Stomach (tissue), 9 donors: ENCODE results near the gene CSF1. TPM values are rescaled to one million over a fixed set of nuclear protein-coding genes. Genes with fewer than 3 reads are reported as not detected.

Experiments used
- DNase-seq, 2 donors: peaks; one replicate each; pipeline versions ENCODE4 v3.0.0 to v3.0.0-alpha.2; 2013 to 2019
- H3K27ac ChIP-seq, 5 donors: fragments of 200-600 bp in 4 of 5; sonication (generic) in 4 of 5; one replicate each; pipeline ENCODE4 v1.5.1; 2013 to 2019; ENCODE audit warnings: mild to moderate bottlenecking in 1 of 5, moderate library complexity in 1 of 5
- H3K27me3 ChIP-seq, 3 donors: fragments of 200-600 bp; sonication (generic); one replicate each; pipeline ENCODE4 v1.5.1; 2017 to 2019; ENCODE audit warnings: mixed run types in 1 of 3
- H3K36me3 ChIP-seq, 4 donors: fragments of 200-600 bp; sonication (generic); 1 replicate in 3 of 4; 2 replicates in 1 of 4; pipeline ENCODE4 v1.5.1; 2016 to 2019
- H3K4me1 ChIP-seq, 4 donors: fragments of 200-600 bp; sonication (generic); one replicate each; pipeline ENCODE4 v1.5.1; 2016 to 2019
- H3K4me3 ChIP-seq, 4 donors: fragments of 200-600 bp; sonication (generic) in 3 of 4; one replicate each; pipeline ENCODE4 v1.5.1; 2016 to 2019; ENCODE audit warnings: mild to moderate bottlenecking in 1 of 4
- H3K9me3 ChIP-seq, 4 donors: fragments of 200-600 bp; sonication (generic); one replicate each; pipeline ENCODE4 v1.5.1; 2016 to 2019
- CTCF ChIP-seq, 7 experiments: fragments of 450-650 bp in 4 of 7; fragments of 200-600 bp in 3 of 7; sonication (generic) in 3 of 7; IDR thresholded peaks; one replicate each; pipeline ENCODE4 v1.5.1; 2016 to 2019; ENCODE audit warnings: antibody characterized with exemption in 7 of 7, control low read depth in 2 of 7, mild to moderate bottlenecking in 1 of 7
- EP300 ChIP-seq: sonication (generic); formaldehyde crosslinking; IDR thresholded peaks from one replicate; pipeline ENCODE4 v1.6.1; 2017; ENCODE audit warnings: antibody characterized with exemption
- POLR2A ChIP-seq, 4 donors: fragments of 450-650 bp; IDR thresholded peaks; one replicate each; pipeline ENCODE4 v1.6.1; 2016; ENCODE audit warnings: antibody characterized with exemption in 4 of 4, control low read depth in 2 of 4, mild to moderate bottlenecking in 1 of 4, moderate library complexity in 1 of 4
- POLR2AphosphoS5 ChIP-seq, 3 donors: sonication (generic); formaldehyde crosslinking; IDR thresholded peaks; one replicate each; pipeline ENCODE4 v1.6.1; 2016; ENCODE audit warnings: antibody characterized with exemption in 3 of 3
- WGBS, 5 donors: extraction: QIAGEN DNeasy Blood & Tissue Kit in 3 of 5; methylation state at CpG; one replicate each; pipeline versions ENCODE4 v1.1.5 to v1.1.7; 2013 to 2018; 5-methylcytosine and 5-hydroxymethylcytosine counted together
- intact Hi-C: fragments of 100-400 bp; cut with DNase I; formaldehyde crosslinking; loops from one replicate; pipeline ENCODE4 v1.15.1; 2023; ENCODE audit warnings: low total_unique reads
- polyA plus RNA-seq, 3 donors: library from polyadenylated mRNA; stranded (reverse); fragments of 200-250 nt; gene quantifications; one replicate each; pipeline ENCODE4 v1.2.3, GENCODE V29; 2013
- total RNA-seq, 5 donors: library from RNA; depleted of rRNA; stranded (reverse); fragments of >200 nt; gene quantifications; one replicate each; pipeline versions ENCODE4 v1.1.0 to v1.2.3, GENCODE V29; 2014 to 2016
- donor health status: healthy with polysubstance abuse.
- donor health status: Bipolar disorder and iron deficiency.
- donor health status: healthy.

CSF1 gene
- total and polyA plus RNA-seq, 8 donors, result 6.6 to 82.3 (median 11.9) TPM

- Histone ChIP-seq H3K27me3 (no peaks in the 10 kb centered on the region), H3K9me3 (no peaks in the 10 kb centered on the region), H3K27ac (no peak overlapping the region), H3K36me3 (no peaks in the 10 kb centered on the region), H3K4me1 (no peaks in the 10 kb centered on the region), H3K4me3 (no peak overlapping the region)
- no peak for DNase-seq
- 90 to 95% (median 94%) methylated on average over 3 of the region's 3 CpGs for WGBS, 5 donors
- TF ChIP-seq POLR2A (IDR thresholded peaks at IDR 0.05), result no peak
- TF ChIP-seq CTCF (IDR thresholded peaks at IDR 0.05), result no peak
- TF ChIP-seq EP300, result no peak
- TF ChIP-seq POLR2AphosphoS5 (IDR thresholded peaks at IDR 0.05), result no peak
- intact Hi-C loops, result no loop called here
These were observed 59.3 kb downstream of the CSF1 start for GRCh38 chr1:109969907-109970306.

DNA sequence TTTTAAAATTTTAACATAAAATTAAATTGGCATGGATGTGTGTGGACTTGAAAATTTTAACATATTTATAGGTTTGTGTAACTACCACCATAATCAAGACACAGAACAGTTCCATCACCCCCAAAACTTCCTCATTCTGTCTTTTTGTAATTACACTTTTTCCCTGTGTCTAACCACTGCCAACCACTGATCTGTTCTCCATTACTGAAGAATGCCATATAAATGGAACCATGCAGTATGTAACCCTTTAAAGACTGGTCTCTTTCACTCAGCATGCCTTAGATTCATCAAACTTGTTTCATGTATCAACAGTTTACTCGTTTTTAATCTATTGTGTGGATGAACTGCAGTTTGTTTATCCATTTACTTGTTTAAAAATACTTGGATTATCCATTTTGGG lies 60.9 kb downstream of the CSF1 start:
- H3K36me3 ChIP-seq, result no peaks in the 10 kb centered on the region
- intact Hi-C loops, result no loop called here
- H3K4me3 ChIP-seq, result no peak overlapping the region
- TF ChIP-seq POLR2AphosphoS5 (IDR thresholded peaks at IDR 0.05), result no peak
- no peak for TF ChIP-seq POLR2A (IDR thresholded peaks at IDR 0.05)
- no peak for TF ChIP-seq CTCF (IDR thresholded peaks at IDR 0.05)
- no peak for TF ChIP-seq EP300
- H3K27ac ChIP-seq, result no peak overlapping the region
- WGBS, 5 donors, result 17 to 40% (median 27%) methylated on average over 1 of the region's 1 CpG
- no peaks in the 10 kb centered on the region for H3K9me3 ChIP-seq
- H3K27me3 ChIP-seq, result no peaks in the 10 kb centered on the region
- no peak for DNase-seq
- H3K4me1 ChIP-seq, result no peaks in the 10 kb centered on the region

DNA sequence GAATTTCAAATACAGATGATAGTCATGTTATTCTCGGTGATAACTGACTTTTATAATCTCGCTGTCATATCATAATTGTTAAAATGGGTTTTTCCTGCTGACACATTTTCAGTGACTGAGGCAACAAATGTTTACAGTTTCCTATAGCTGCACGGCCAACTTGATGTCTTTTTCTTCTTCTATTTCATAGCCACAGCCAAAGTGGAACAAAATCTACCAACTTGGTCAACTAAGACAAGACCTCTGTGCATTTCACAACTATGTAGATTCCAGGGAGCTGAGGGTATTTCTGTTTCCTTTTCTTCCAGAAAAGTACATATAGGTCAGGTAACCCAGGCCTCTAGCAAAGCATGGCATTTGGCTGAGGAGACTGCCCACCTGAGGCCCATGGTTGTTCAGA lies 63.5 kb downstream of the CSF1 start:
- H3K27ac ChIP-seq, result no peak overlapping the region
- DNase-seq, result no peak
- intact Hi-C loops, result no loop called here
- H3K9me3 ChIP-seq, result no peaks in the 10 kb centered on the region
- H3K4me3 ChIP-seq, result no peak overlapping the region
- no peak for TF ChIP-seq POLR2AphosphoS5 (IDR thresholded peaks at IDR 0.05)
- TF ChIP-seq EP300, result no peak
- no peaks in the 10 kb centered on the region for H3K27me3 ChIP-seq
- H3K36me3 ChIP-seq, result no peaks in the 10 kb centered on the region
- 88 to 95% (median 92%) methylated on average over 3 of the region's 3 CpGs for WGBS, 5 donors
- H3K4me1 ChIP-seq, result peaks cover under 1 to 10% (median 8%) of the 10 kb centered on the region in 4 donors

GRCh38 chr1:109975718-109976117 lies 65.1 kb downstream of the CSF1 start:
- H3K9me3 ChIP-seq, result no peaks in the 10 kb centered on the region
- intact Hi-C loops, result loop anchor here (5.0 kb wide), 1 partner anchor 188 kb away; no protein-coding TSS in a partner anchor
- 82 to 96% (median 89%) methylated on average over 3 of the region's 3 CpGs for WGBS, 5 donors
- no peak overlapping the region for H3K27ac ChIP-seq
- H3K4me1 ChIP-seq, result peaks cover 16 to 26% (median 22%) of the 10 kb centered on the region in 4 donors
- no peak for DNase-seq
- no peaks in the 10 kb centered on the region for H3K27me3 ChIP-seq
- TF ChIP-seq POLR2A (IDR thresholded peaks at IDR 0.05), result no peak
- TF ChIP-seq CTCF (IDR thresholded peaks at IDR 0.05), result no peak
- no peak for TF ChIP-seq POLR2AphosphoS5 (IDR thresholded peaks at IDR 0.05)
- TF ChIP-seq EP300, result no peak
- no peak overlapping the region for H3K4me3 ChIP-seq
- no peaks in the 10 kb centered on the region for H3K36me3 ChIP-seq

GRCh38 chr1:109976762-109977161 lies 66.1 kb downstream of the CSF1 start:
- no peak for TF ChIP-seq CTCF (IDR thresholded peaks at IDR 0.05)
- TF ChIP-seq POLR2A (IDR thresholded peaks at IDR 0.05), result no peak
- no peak for TF ChIP-seq POLR2AphosphoS5 (IDR thresholded peaks at IDR 0.05)
- no peak for TF ChIP-seq EP300
- H3K4me3 ChIP-seq, result no peak overlapping the region
- DNase-seq, result no peak
- no peaks in the 10 kb centered on the region for H3K27me3 ChIP-seq
- no peak overlapping the region for H3K27ac ChIP-seq
- no peaks in the 10 kb centered on the region for H3K36me3 ChIP-seq
- intact Hi-C loops, result loop anchor here (5.0 kb wide), 1 partner anchor 189 kb away; no protein-coding TSS in a partner anchor
- H3K9me3 ChIP-seq, result no peaks in the 10 kb centered on the region
- peaks cover 19 to 30% (median 25%) of the 10 kb centered on the region in 4 donors for H3K4me1 ChIP-seq
- WGBS, 5 donors, result 93 to 98% (median 96%) methylated on average over 4 of the region's 4 CpGs
